Measurements from ENCODE around the gene HEBP1.
A peak's percentile ranks its signal among the peaks of the same experiment; 100 is the strongest.
"Not testable (repeated sequence)": the region's sequence is repeated elsewhere in the genome, so short reads cannot be mapped to it uniquely, and the experiment has no call there.

HEBP1 gene, protein sequence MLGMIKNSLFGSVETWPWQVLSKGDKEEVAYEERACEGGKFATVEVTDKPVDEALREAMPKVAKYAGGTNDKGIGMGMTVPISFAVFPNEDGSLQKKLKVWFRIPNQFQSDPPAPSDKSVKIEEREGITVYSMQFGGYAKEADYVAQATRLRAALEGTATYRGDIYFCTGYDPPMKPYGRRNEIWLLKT

DNA sequence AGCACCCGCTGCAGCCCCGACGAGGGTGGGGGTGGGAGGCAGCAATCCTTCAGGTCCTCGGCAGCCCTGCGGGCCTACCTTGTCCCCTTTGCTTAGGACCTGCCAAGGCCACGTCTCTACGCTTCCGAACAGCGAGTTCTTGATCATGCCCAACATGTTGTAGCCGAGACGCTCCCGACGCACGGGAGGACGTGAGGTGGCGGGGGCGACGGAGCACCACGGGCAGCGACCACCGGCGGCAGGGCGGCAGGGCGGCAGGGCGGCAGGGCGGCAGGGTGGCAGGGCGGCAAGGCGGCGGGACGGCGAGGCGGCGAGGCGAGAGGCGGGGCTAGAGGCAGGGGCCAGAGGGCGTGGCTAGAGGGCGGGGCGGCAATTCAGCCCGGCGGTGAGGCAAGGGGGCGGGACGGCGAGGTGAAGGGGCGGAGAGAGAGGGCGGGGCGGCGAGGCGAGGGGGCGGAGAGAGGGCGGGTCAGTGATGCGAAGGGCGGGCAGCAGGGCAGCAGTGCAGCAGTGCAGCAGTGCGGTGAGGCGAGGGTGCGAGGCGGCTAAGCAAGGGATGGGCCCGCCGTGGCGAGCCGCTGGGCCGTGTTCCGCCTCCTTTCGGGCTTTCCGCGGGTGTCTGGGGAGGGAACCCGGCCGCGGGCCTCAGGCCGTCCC, at the start of gene HEBP1:
Gene HEBP1, minus strand, starts transcription at position 307 of the 657 bp plus-strand sequence. Its CDS starts 151 bp downstream, at position 156.
- peak; percentile 93 for DNase-seq (ENCODE audit: low read depth)

DNA sequence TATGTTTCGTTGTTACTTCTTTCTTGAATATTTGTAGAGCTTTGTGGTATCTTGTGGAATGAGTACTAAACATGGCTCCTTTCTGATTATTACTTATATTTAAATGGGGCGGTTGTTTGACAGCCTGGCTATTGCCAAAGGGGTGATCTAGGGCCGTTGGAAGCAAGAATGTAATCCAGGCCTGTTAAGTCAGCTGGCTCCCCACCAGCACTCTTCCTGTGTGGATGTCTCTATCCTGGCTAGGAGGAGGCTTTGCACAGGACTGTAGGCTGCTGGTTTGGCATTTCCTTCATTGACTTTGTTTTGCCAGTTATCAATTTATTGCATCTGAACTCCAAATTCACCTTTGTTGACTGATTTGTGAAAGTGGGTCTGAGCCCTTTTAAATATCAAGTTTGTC, 49.8 kb upstream of the HEBP1 start:
- peak; percentile 41 for DNase-seq (ENCODE audit: low read depth)

DNA sequence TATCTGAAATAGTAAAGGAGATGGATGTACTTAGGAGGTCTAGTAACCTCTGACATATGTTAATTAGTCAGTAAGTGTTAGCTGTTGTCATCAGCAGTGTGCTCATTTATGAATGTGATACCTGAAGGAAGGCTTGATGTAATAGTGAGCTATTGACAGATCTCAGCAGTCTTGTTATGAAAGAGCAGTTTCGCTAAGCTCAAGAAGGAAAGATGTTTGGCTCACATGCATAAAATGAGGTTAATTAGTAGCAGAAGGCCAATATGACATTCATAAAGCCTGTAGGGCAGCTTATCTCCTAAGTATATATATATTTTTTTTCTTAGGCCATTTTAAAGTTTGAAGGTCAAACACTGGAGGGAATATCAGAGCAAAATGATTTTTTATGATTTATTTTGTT, 46.9 kb upstream of the HEBP1 start:
- no peak for DNase-seq (ENCODE audit: low read depth)

DNA sequence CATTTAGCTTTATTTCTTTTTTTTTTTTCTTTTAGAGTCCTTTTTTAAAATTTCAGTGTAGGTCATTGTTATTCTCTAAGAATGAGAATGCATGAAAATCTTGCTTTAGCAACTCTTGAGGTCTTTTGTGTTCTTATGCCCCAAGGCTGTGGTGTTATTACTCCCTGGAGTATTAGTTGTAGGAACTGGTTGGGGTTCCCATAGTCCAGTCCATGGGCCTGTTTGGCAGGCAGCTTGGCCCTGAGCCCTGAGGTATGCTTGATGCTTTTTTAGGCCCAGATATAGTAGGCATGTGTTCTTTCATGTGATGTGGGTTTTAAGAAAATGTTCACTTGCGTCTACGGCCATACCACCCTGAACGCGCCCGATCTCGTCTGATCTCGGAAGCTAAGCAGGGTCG, 45.8 kb upstream of the HEBP1 start:
- DNase-seq (ENCODE audit: low read depth), result no peak

DNA sequence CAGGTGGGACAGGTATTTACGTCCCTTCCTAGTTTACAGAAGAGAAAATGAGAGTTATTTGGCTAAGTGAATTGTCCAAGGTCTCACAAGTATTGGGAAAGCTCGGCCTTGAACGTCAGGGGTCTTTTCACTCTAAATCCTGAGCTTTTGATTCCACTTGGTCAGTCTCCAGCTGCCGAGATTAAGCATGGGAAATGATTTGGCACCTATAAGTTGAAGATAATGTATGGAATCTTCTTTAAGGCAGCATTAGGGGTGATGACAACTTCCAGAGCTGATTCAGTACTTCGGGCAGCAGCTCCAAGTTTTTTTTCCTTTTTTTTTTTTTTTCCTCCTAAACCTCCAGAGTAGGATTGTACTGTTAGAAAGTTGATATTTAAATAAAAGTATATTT, 44.8 kb upstream of the HEBP1 start:
- peak; percentile 41 for DNase-seq (ENCODE audit: low read depth)

DNA sequence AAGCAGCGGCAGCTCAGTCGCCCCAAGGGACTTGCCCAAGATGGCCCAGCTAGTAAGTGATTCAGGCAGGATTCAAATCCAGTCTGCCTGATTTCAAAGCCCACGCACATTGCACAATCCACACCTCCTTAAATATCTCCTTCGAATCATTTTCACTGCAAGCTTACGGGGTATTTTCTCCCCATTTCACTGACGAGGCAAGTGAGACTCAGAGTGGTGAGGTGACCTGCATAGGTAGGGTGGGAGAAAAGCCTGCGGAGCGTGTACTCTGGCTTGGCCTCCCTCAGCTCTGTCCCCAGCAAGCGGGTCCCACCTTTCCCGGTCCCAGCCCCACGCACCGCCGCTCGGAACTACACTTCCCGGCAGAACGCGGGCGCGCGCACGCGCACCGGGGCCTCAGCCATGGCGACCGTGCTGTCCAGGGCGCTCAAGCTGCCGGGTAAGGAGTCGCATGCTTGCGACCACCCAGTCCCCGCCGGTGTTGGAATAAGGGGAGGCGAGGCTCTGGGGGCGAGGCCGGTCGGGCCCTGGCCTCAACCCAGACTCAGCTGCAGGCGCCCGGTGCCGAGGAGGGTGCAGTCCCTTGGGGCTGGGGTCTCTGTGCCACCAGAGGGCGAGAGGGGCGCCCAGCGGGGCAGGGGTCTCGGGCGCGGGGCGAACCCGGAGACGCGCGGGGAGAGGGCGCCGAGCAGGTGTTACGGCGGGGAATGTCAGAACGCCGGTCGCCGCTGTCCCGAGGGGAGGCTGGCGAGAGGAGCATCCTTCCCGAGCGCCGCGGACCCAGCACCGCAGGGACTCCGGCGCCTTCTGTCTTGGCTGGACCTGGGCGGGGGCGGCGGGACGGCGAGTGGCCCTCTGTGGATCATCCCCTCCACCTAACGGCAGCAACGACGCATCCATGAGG, 44.2 kb upstream of the HEBP1 start, which contains the start of gene FAM234B:
Gene FAM234B, plus strand, starts transcription at position 380 of the 904 bp plus-strand sequence. Its CDS starts 23 bp downstream, at position 403.
- DNase-seq (ENCODE audit: low read depth), result peak; percentile 75

DNA sequence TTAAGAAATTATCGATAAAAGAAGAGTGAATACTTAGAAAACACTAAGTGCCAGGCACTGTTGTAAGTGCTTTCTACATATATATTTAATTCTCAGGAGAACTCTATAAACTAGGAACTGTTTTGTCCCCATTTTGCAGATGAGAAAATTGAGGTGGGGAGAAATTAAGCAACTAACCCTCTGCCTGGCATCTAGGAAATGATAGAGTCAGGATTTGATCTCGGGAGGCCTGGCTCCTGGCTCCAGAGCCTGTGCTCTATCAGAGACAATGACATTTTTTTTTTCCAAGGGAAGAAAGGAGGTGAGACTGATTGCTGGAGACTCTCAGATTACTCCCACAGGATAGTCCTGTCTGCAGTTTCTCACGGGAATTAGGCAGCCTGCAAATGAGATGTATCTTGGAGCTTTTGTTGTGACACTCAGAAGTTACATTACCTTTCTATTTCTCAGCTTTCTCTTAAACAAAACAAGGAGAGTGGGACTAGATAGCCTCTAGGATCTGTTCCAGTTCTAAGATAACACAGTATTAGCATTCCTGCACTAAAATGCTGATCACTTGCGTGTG, 42.7 kb upstream of the HEBP1 start:
- no peak for DNase-seq (ENCODE audit: low read depth)

DNA sequence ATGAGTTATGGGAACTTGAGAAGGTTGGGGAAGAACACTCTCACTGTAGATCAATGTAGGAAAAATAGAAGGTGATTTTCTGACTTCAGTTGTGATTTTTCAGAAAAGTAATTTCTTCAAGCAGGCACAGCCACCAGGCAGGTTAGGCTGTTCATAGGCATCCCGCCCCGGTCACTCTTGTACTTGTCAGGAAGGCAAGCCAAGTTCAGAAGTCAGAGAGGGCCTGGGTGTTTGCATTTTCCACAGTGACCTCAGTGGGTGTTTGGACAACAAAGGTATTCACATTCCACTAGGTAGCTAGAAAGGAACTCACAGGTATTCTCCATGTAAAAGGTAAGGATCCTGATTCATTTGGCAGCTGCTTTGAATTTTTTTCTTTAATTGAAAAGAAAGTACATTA, 41.2 kb upstream of the HEBP1 start:
- no peak for DNase-seq (ENCODE audit: low read depth)

DNA sequence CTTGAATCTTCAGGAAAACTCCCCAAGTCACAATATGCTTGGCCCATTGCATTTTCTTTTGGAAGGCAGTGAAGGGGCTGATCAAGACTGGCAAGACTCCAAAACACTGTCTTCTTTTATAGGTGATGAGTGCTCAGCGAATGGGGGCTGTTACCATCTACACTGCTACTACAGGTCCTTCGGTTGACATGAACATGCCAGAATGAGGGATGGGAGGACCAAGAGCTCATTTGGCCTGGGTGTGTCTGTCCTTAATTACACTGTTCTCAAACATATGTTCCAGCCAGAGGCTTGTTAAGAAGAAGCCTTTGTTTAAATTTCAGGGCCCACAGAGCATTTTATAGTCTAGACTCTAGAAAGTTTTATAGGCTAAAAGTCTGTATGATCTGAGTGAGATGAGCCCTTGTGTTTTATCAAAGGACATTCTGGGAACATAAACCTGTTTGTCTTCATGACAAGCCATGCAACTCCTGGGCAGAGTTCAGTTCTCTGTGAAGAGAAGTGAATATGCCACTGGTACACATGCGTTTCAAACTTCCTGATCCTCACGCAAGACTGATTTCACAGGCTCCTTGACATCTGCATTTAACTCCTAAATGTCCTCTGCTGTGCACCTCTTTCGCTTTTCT, 39.4 kb upstream of the HEBP1 start:
- DNase-seq (ENCODE audit: low read depth), result no peak

DNA sequence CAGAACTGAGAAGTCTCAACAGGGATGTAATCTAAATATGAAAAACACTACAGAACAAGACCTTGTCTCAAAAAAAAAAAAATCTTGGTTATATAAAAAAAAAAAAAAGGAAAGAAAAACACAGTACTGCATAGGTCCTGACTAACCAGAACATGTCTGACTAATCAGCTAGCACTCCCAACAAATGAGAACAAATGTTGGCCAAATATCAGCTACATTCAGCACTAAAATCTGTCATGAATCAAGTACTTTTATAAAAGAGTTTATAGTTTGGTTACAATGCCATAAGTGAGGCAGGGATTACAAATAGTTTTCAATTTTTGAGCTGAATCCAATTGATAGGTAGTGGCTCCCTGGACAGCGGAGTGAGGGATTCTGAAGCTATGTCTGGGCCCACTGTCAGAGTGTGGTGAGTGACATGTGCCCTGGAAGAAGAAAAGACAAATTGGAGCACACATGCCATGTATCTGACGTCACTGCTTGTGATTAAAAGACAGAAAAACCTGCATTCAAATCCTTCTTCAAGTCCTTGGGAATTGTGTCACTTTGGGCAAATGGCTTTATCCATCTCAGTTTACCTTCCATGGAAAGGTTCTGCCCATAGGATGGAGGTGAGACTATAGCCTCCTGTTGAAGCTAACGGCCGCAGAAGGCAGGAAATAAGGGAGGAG, 38.6 kb upstream of the HEBP1 start:
- peak; percentile 56 for DNase-seq (ENCODE audit: low read depth)

DNA sequence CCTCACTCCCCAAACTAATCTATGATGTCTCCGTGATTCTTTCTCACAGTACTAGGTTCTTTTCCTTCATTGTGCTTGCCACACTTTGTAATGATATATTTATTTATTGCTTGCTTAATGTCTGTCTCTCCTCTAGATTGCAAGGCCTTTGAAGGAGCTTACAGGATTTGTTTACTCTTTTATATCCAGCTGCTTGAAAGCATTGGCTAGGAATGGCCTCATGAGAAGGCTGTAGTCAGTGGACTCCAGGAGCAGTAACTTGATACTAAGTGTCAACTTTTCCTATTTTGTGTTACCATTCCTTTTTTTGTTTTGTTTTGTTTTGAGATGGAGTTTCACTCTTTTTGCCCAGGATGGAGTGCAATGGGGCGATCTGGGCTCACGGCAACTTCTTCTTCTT, 36.8 kb upstream of the HEBP1 start:
- no peak for DNase-seq (ENCODE audit: low read depth)

DNA sequence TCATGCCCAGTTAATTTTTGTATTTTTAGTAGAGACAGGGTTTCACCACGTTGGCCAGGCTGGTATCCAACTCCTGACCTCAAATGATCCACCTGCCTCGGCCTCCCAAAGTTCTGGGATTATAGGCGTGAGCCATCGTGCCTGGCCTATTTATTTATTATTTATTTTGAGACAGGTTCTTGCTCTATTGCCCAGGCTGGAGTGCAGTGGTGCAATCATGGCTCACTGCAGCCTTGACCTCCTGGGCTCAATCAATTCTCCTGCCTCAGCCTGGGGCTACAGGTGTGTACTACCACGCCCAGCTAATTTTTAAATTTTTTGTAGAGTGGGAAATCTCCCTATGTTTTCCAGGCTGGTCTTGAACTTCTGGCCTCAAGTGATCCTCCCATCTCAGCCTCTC, 35.3 kb upstream of the HEBP1 start:
- DNase-seq (ENCODE audit: low read depth), result not testable (repeated sequence)

DNA sequence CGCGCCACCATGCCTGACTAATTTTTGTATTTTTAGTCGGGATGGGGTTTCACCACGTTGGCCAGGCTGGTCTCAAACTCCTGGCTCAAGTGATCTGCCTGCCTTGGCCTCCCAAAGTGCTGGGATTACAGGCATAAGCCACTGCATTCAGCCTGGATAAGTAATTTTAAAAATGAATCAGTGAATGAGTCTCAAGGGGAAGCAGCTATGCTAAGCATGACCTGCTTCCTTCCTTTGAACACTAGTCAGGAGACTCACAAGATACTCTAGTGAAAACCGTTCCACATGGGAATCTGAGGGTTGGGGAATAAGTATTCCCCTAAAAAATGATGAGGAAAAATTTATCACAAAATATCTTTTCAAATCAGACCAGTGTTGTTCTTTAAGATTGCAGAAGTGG, 33.4 kb upstream of the HEBP1 start:
- peak; percentile 7 for DNase-seq (ENCODE audit: low read depth)

DNA sequence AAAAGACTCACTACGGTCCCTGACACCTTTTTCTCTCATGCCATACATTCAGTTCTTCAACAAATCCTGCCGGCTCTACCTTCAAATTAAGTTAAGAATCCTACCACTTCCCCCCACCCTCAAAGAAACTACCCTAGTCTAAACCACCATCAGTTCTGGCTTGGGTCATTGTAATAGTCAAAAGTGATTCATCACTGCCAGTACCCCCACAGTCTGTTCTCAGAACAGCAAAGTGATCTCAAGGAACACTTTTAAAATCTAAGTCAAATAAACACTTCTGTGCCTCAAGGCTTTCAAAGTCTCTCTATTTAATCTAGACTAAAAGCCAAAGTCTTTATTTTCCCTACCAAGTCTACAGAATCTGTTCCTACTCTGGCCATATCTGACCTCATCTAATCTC, 32.1 kb upstream of the HEBP1 start:
- DNase-seq (ENCODE audit: low read depth), result no peak

DNA sequence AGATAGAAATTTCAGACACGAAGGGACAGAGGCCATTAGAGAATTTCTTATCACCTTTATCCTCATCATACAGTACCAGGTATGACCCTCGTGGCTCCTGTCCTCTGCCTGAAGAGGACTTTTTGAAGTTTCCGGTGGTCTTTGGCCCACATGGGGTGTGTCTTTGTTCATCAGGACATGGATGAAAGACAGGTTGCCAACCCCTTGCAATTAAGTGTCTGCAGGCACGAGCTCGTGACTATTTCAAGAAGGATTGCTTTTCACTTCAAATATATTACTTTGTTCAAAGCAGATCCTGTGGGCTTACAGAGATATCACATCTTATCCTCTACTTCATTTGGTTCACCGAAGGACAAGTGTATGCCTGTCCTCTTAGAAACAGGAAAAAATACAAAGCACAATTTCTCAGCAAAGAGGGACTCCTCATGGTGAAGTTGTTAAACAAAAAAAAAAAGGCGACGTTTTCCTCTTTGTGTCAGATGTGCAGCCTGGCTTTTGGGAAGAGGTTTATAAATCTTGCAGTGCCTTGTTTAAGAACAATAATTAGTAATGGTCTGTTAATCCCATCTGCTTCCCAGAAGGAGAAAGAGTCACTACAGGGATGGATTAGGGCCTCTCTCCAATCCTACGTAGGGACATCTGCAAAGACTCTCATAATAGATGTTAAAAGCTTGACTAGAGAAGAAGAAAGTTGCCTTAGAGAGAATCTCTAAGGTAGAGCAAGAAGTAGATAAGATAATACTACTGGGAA, 30.7 kb upstream of the HEBP1 start:
- DNase-seq (ENCODE audit: low read depth), result no peak

DNA sequence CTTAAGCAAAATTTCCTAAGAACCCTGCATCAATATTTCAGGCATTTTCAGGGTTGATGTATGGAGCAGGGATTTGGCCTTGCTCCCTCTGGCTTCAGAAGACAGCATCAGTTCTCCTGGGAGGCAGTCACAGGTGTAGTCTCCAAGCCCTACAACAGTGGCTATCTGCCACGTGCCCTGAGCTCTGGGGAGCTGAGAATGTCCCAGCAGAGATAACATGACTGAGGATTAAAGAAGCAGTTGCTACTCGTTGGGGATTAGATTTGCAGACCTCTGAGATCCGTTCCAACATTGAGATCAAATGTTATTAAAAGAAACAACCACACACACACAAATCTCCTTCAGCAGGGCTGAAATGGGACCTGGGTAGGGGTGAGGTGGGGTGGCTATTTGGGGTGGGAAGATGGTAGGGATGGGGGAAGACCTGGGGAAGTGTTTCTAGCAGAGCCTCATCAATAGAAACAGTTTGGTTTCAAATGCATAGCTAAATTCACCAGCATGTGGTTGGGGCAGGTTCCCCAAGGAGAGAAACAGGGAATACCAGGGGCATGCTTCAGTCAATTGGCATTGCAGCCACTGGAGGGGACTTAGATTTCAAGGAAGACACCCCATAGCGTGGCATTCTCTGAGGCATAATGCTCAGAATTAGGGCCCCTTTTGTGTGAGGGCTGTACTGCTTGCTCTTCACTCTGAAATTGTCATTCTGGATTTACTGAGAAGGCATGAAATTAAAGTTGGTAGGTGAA, 28.9 kb upstream of the HEBP1 start:
- no peak for DNase-seq (ENCODE audit: low read depth)

DNA sequence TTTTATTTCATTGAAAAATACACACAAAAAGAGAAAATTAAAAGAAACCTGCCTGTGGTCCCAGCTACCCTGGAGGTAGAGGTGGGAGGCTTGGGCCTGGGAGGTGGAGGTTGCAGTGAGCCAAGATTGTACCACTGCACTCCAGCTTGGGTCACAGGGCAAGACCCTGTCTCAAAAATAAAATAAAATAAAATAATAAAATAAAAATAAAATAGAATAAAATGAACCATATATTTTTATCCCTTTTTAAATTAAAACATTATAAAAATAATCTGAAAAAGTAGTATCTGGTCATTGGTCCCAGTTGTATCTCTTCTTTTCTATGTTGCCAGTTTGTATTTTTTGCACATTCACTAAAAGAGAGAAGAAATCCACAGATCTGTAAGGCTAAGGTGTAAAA, 27.4 kb upstream of the HEBP1 start:
- no peak for DNase-seq (ENCODE audit: low read depth)

DNA sequence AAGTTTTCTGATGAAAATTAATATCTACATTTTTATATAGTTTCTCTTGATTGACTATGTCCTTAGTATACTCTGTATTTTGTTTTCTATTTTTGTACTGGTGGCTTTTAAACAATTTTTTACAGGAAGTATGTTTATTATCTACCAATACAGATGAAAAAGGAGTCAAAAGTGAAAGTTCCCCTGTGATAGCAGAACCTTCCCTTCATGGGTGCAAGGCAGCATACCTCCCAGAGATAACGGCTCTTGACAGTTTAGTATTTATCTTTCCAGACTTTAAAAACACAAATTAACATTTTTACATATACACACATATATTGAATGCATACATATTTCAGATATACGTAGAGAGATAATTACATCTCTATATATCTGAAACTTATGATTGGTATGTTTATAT, 27.0 kb upstream of the HEBP1 start:
- DNase-seq (ENCODE audit: low read depth), result no peak

DNA sequence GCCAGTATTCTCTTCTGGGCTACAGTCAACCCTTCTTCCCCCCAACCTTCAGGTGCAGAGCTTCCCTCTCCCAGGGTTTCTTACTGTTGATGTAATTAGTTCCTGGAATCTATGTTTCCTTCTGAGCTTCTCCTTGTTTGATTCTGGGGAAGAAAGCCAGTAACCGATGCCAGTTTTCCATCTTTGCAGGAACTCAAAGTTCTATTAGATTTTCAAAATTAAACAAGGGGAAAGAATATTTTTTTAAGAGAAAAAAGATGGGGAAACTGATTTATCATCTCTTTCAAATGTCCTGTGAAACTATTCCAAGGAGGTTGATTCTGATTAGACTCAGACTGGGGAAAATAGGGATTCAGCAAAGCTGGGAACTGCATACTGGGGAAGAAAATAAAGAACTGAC, 26.2 kb upstream of the HEBP1 start:
- DNase-seq (ENCODE audit: low read depth), result no peak

DNA sequence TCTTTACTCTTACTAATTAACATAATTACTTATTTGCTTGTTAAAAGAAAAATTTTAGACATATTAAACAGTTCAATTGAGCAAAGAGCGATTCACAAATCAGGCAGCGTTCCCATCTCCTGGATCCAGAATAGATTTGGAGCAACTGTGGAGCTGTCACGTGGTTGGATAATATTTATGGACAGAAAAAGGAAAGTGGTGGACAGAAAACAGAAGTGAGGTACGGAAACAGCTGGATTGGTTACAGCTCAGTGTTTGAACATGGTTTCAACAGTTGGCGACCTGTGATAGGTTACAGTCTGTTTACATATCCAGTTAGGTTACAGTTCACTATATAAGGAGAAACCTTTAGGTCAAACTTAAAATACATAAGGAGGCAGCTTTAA, 24.5 kb upstream of the HEBP1 start:
- no peak for DNase-seq (ENCODE audit: low read depth)
